CD4-positive, alpha-beta T cell treated with Interleukin-6 for 4 hours (primary cell): Measurements from ENCODE around the gene SLC25A19.
"Not testable (repeated sequence)": the region's sequence is repeated elsewhere in the genome, so short reads cannot be mapped to it uniquely, and the experiment has no call there.

Source experiments
- DNase-seq: peaks from one replicate; pipeline ENCODE4 v3.0.0-alpha.2; 2020; ENCODE audit warnings: mixed read lengths

Gene SLC25A19

GRCh38 chr17:75266316-75267152, 22.7 kb downstream of the SLC25A19 start:
- DNase-seq = no peak

GRCh38 chr17:75265614-75266315, 23.5 kb downstream of the SLC25A19 start:
- DNase-seq = no peak

- DNase-seq = no peak
Observed at GRCh38 chr17:75263055-75263454, 26.2 kb downstream of the SLC25A19 start.

GRCh38 chr17:75262112-75262606, 27.1 kb downstream of the SLC25A19 start:
- DNase-seq = no peak

- DNase-seq = peak; percentile 97
Observed at GRCh38 chr17:75261336-75262111, 27.7 kb downstream of the SLC25A19 start, which contains the start of the genes GGA3 and MRPS7. TSS of gene GGA3 (minus strand) at chr17:75261606. CDS start at chr17:75261587, 19 bp downstream. TSS of gene MRPS7 (plus strand) at chr17:75261879. CDS start at chr17:75261901, 22 bp downstream.

- no peak for DNase-seq
Observed at GRCh38 chr17:75260641-75261335, 28.4 kb downstream of the SLC25A19 start.

- DNase-seq = not testable (repeated sequence)
Observed at GRCh38 chr17:75257228-75257627, 32.0 kb downstream of the SLC25A19 start.

- not testable (repeated sequence) for DNase-seq
Observed at GRCh38 chr17:75255954-75256698, 33.1 kb downstream of the SLC25A19 start.

GRCh38 chr17:75252039-75252816, 37.0 kb downstream of the SLC25A19 start:
- DNase-seq = no peak

GRCh38 chr17:75250009-75250471, 39.2 kb downstream of the SLC25A19 start:
- DNase-seq = peak; percentile 81

- DNase-seq = no peak
Observed at GRCh38 chr17:75249564-75249963, 39.7 kb downstream of the SLC25A19 start.

GRCh38 chr17:75246404-75246803, 42.8 kb downstream of the SLC25A19 start:
- DNase-seq = no peak

GRCh38 chr17:75245011-75245410, 44.2 kb downstream of the SLC25A19 start:
- DNase-seq = no peak

GRCh38 chr17:75244133-75244866, 44.9 kb downstream of the SLC25A19 start:
- DNase-seq = no peak

- no peak for DNase-seq
Observed at GRCh38 chr17:75242461-75243042, 46.7 kb downstream of the SLC25A19 start.

GRCh38 chr17:75241996-75242460, 47.2 kb downstream of the SLC25A19 start:
- no peak for DNase-seq

GRCh38 chr17:75241502-75241901, 47.7 kb downstream of the SLC25A19 start:
- no peak for DNase-seq

- no peak for DNase-seq
Observed at GRCh38 chr17:75241143-75241430, 48.1 kb downstream of the SLC25A19 start.

- peak; percentile 49 for DNase-seq
Observed at GRCh38 chr17:75240394-75241142, 48.7 kb downstream of the SLC25A19 start.
